ENCODE data around the gene EIF2D. TPM values are rescaled to one million over a fixed set of nuclear protein-coding genes. Genes with fewer than 3 reads are reported as not detected.
A peak's percentile ranks its signal among the peaks of the same experiment; 100 is the strongest.

Gene EIF2D
- total and polyA plus RNA-seq, 5 donors = 23.0 to 28.0 (median 25.0) TPM

GRCh38 chr1:206568779-206569352 is 43.4 kb downstream of the EIF2D start:
- Histone ChIP-seq H3K4me1 (ENCODE audit: control insufficient read depth, insufficient read depth, low read length) (no peaks in the 10 kb centered on the region), H3K9me3 (ENCODE audit: control insufficient read depth, low read length) (no peaks in the 10 kb centered on the region), H3K27me3 (ENCODE audit: control insufficient read depth, insufficient read depth) (no peaks in the 10 kb centered on the region), H3K27ac (ENCODE audit: low read length) (no peak overlapping the region), H3K4me3 (ENCODE audit: low read length) (no peak overlapping the region)
- WGBS = 92% methylated on average over 8 of the region's 8 CpGs
- ATAC-seq = no peak
- DNase-seq = no peak
- intact Hi-C loops (cut with DNase I) = no loop called here

GRCh38 chr1:206568256-206568655 is 44.0 kb downstream of the EIF2D start:
- no peaks in the 10 kb centered on the region for H3K27me3 ChIP-seq (ENCODE audit: control insufficient read depth, insufficient read depth)
- H3K4me1 ChIP-seq (ENCODE audit: control insufficient read depth, insufficient read depth, low read length) = no peaks in the 10 kb centered on the region
- WGBS = 90% methylated on average over 10 of the region's 10 CpGs
- no peaks in the 10 kb centered on the region for H3K9me3 ChIP-seq (ENCODE audit: control insufficient read depth, low read length)
- intact Hi-C loops (cut with DNase I) = no loop called here
- no peak for ATAC-seq
- no peak overlapping the region for H3K4me3 ChIP-seq (ENCODE audit: low read length)
- no peak overlapping the region for H3K27ac ChIP-seq (ENCODE audit: low read length)
- DNase-seq = peak in 1 of 3 donors; percentile 47

GRCh38 chr1:206566999-206567398 is 45.3 kb downstream of the EIF2D start:
- intact Hi-C loops (cut with DNase I) = no loop called here
- no peaks in the 10 kb centered on the region for H3K9me3 ChIP-seq (ENCODE audit: control insufficient read depth, low read length)
- no peak for ATAC-seq
- H3K27ac ChIP-seq (ENCODE audit: low read length) = no peak overlapping the region
- no peak overlapping the region for H3K4me3 ChIP-seq (ENCODE audit: low read length)
- WGBS = 85% methylated on average over 4 of the region's 4 CpGs
- H3K27me3 ChIP-seq (ENCODE audit: control insufficient read depth, insufficient read depth) = no peaks in the 10 kb centered on the region
- no peak for DNase-seq
- H3K4me1 ChIP-seq (ENCODE audit: control insufficient read depth, insufficient read depth, low read length) = no peaks in the 10 kb centered on the region

- Histone ChIP-seq H3K27ac (ENCODE audit: low read length) (no peak overlapping the region), H3K9me3 (ENCODE audit: control insufficient read depth, low read length) (no peaks in the 10 kb centered on the region), H3K27me3 (ENCODE audit: control insufficient read depth, insufficient read depth) (no peaks in the 10 kb centered on the region), H3K4me1 (ENCODE audit: control insufficient read depth, insufficient read depth, low read length) (no peaks in the 10 kb centered on the region), H3K4me3 (ENCODE audit: low read length) (no peak overlapping the region)
- intact Hi-C loops (cut with DNase I) = no loop called here
- ATAC-seq (no peak), DNase-seq (no peak)
- 66% methylated on average over 4 of the region's 4 CpGs for WGBS
These were observed 46.3 kb downstream of the EIF2D start for GRCh38 chr1:206565995-206566394.

- intact Hi-C loops (cut with DNase I) = no loop called here
- Histone ChIP-seq H3K4me1 (ENCODE audit: control insufficient read depth, insufficient read depth, low read length) (peaks cover 9% of the 10 kb centered on the region), H3K9me3 (ENCODE audit: control insufficient read depth, low read length) (no peaks in the 10 kb centered on the region), H3K27me3 (ENCODE audit: control insufficient read depth, insufficient read depth) (no peaks in the 10 kb centered on the region), H3K4me3 (ENCODE audit: low read length) (no peak overlapping the region), H3K27ac (ENCODE audit: low read length) (no peak overlapping the region)
- 84% methylated on average over 1 of the region's 1 CpG for WGBS
- ATAC-seq = no peak
- DNase-seq = no peak
These were observed 48.7 kb downstream of the EIF2D start for GRCh38 chr1:206563367-206564207.

- no peaks in the 10 kb centered on the region for H3K9me3 ChIP-seq (ENCODE audit: control insufficient read depth, low read length)
- H3K4me3 ChIP-seq (ENCODE audit: low read length) = no peak overlapping the region
- peaks cover 9% of the 10 kb centered on the region for H3K4me1 ChIP-seq (ENCODE audit: control insufficient read depth, insufficient read depth, low read length)
- 55% methylated on average over 10 of the region's 10 CpGs for WGBS
- intact Hi-C loops (cut with DNase I) = no loop called here
- no peaks in the 10 kb centered on the region for H3K27me3 ChIP-seq (ENCODE audit: control insufficient read depth, insufficient read depth)
- DNase-seq (no peak), ATAC-seq (peak; percentile 16 to 25)
- peak overlapping the region; percentile 77 for H3K27ac ChIP-seq (ENCODE audit: low read length)
These were observed 52.1 kb downstream of the EIF2D start for GRCh38 chr1:206560007-206560716.

GRCh38 chr1:206559672-206559995 is 52.6 kb downstream of the EIF2D start:
- Histone ChIP-seq H3K27ac (ENCODE audit: low read length) (no peak overlapping the region), H3K4me1 (ENCODE audit: control insufficient read depth, insufficient read depth, low read length) (peaks cover 11% of the 10 kb centered on the region), H3K9me3 (ENCODE audit: control insufficient read depth, low read length) (no peaks in the 10 kb centered on the region), H3K27me3 (ENCODE audit: control insufficient read depth, insufficient read depth) (no peaks in the 10 kb centered on the region), H3K4me3 (ENCODE audit: low read length) (no peak overlapping the region)
- 62% methylated on average over 5 of the region's 5 CpGs for WGBS
- DNase-seq (no peak), ATAC-seq (no peak)
- intact Hi-C loops (cut with DNase I) = no loop called here

- whole genome bisulfite sequencing = 73% methylated on average over 6 of the region's 6 CpGs
- Histone ChIP-seq H3K4me3 (ENCODE audit: low read length) (peak overlapping the region; percentile 75), H3K9me3 (ENCODE audit: control insufficient read depth, low read length) (no peaks in the 10 kb centered on the region), H3K27me3 (ENCODE audit: control insufficient read depth, insufficient read depth) (no peaks in the 10 kb centered on the region), H3K4me1 (ENCODE audit: control insufficient read depth, insufficient read depth, low read length) (peaks cover 11% of the 10 kb centered on the region), H3K27ac (ENCODE audit: low read length) (no peak overlapping the region)
- DNase-seq = no peak
- no peak for ATAC-seq
- intact Hi-C loops (cut with DNase I) = no loop called here
These were observed 53.2 kb downstream of the EIF2D start for GRCh38 chr1:206558794-206559671.

GRCh38 chr1:206557636-206558473 is 54.4 kb downstream of the EIF2D start:
- Histone ChIP-seq H3K4me1 (ENCODE audit: control insufficient read depth, insufficient read depth, low read length) (peaks cover 11% of the 10 kb centered on the region), H3K27ac (ENCODE audit: low read length) (peak overlapping the region; percentile 73), H3K4me3 (ENCODE audit: low read length) (peak overlapping the region; percentile 75), H3K9me3 (ENCODE audit: control insufficient read depth, low read length) (no peaks in the 10 kb centered on the region), H3K27me3 (ENCODE audit: control insufficient read depth, insufficient read depth) (no peaks in the 10 kb centered on the region)
- intact Hi-C loops (cut with DNase I) = no loop called here
- WGBS = 53% methylated on average over 14 of the region's 14 CpGs
- ATAC-seq = no peak
- DNase-seq = no peak
